Measurements from ENCODE around the gene ITPRIPL1. TPM values are rescaled to one million over a fixed set of nuclear protein-coding genes. Genes with fewer than 3 reads are reported as not detected.

ITPRIPL1 gene
- polyA plus RNA-seq, 1 of the 3 experiments (the other 2 are of a cell fraction), result 5.0 TPM

GRCh38 chr2:96315005-96315399 lies 10.1 kb upstream of the ITPRIPL1 start:
- no peaks in the 10 kb centered on the region for H3K27me3 ChIP-seq (ENCODE audit: insufficient read depth)
- H3K9me2 ChIP-seq, result no peaks in the 10 kb centered on the region
- peak overlapping the region in 1 of 2 experiments; percentile 86; a peak in 2 of 4 replicates for H3K27ac ChIP-seq (ENCODE audit: low read depth in 2 of 2, low read length in 1 of 2)
- H3K9ac ChIP-seq, result no peak overlapping the region
- TF ChIP-seq RCOR1 (IDR thresholded peaks at IDR 0.05; ENCODE audit: low read length), result no peak
- TF ChIP-seq FOXJ3 (CRISPR knock-in tag; IDR thresholded peaks at IDR 0.05), result no peak
- TF ChIP-seq, protein P1, sequence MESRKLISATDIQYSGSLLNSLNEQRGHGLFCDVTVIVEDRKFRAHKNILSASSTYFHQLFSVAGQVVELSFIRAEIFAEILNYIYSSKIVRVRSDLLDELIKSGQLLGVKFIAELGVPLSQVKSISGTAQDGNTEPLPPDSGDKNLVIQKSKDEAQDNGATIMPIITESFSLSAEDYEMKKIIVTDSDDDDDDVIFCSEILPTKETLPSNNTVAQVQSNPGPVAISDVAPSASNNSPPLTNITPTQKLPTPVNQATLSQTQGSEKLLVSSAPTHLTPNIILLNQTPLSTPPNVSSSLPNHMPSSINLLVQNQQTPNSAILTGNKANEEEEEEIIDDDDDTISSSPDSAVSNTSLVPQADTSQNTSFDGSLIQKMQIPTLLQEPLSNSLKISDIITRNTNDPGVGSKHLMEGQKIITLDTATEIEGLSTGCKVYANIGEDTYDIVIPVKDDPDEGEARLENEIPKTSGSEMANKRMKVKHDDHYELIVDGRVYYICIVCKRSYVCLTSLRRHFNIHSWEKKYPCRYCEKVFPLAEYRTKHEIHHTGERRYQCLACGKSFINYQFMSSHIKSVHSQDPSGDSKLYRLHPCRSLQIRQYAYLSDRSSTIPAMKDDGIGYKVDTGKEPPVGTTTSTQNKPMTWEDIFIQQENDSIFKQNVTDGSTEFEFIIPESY (IDR thresholded peaks at IDR 0.05; ENCODE audit: borderline replicate concordance, low read depth), result no peak
- TF ChIP-seq ELF1 (IDR thresholded peaks at IDR 0.05), result no peak
- no peak for TF ChIP-seq TAF1 (IDR thresholded peaks at IDR 0.05; ENCODE audit: borderline replicate concordance, low read depth, low read length)
- TF ChIP-seq TEAD4 (IDR thresholded peaks at IDR 0.05; ENCODE audit: borderline replicate concordance, insufficient read depth), result no peak
- no peak for TF ChIP-seq SMC3 (IDR thresholded peaks at IDR 0.05; ENCODE audit: low read depth, low read length)
- no peak for TF ChIP-seq YY1 (IDR thresholded peaks at IDR 0.05; ENCODE audit: low read depth)
- TF ChIP-seq, protein P2, sequence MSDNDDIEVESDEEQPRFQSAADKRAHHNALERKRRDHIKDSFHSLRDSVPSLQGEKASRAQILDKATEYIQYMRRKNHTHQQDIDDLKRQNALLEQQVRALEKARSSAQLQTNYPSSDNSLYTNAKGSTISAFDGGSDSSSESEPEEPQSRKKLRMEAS (IDR thresholded peaks at IDR 0.05; ENCODE audit: low read depth), result no peak
- TF ChIP-seq GABPA (IDR thresholded peaks at IDR 0.05; ENCODE audit: low read depth), result no peak
- no peak for TF ChIP-seq POLR2AphosphoS5 (IDR thresholded peaks at IDR 0.05; ENCODE audit: low read depth, low read length)
- TF ChIP-seq RXRA (IDR thresholded peaks at IDR 0.05; ENCODE audit: borderline replicate concordance, low read depth), result no peak
- TF ChIP-seq GATA2 (CRISPR knock-in tag; IDR thresholded peaks at IDR 0.05), result no peak
- TF ChIP-seq, protein P3, sequence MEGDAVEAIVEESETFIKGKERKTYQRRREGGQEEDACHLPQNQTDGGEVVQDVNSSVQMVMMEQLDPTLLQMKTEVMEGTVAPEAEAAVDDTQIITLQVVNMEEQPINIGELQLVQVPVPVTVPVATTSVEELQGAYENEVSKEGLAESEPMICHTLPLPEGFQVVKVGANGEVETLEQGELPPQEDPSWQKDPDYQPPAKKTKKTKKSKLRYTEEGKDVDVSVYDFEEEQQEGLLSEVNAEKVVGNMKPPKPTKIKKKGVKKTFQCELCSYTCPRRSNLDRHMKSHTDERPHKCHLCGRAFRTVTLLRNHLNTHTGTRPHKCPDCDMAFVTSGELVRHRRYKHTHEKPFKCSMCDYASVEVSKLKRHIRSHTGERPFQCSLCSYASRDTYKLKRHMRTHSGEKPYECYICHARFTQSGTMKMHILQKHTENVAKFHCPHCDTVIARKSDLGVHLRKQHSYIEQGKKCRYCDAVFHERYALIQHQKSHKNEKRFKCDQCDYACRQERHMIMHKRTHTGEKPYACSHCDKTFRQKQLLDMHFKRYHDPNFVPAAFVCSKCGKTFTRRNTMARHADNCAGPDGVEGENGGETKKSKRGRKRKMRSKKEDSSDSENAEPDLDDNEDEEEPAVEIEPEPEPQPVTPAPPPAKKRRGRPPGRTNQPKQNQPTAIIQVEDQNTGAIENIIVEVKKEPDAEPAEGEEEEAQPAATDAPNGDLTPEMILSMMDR (IDR thresholded peaks at IDR 0.05), result no peak
- TF ChIP-seq TCF12 (IDR thresholded peaks at IDR 0.05), result no peak
- TF ChIP-seq RAD21 (IDR thresholded peaks at IDR 0.05; ENCODE audit: low read length), result no peak
- no peak for TF ChIP-seq FOXM1 (IDR thresholded peaks at IDR 0.05; ENCODE audit: low read depth)
- no peak for TF ChIP-seq JUND (IDR thresholded peaks at IDR 0.05)
- no peak overlapping the region for H2AFZ ChIP-seq (ENCODE audit: low read depth)
- H3K4me1 ChIP-seq (ENCODE audit: control insufficient read depth in 1 of 2, insufficient read depth in 2 of 2, low read depth in 1 of 2, low read length in 1 of 2), result peaks cover 0 to 13% of the 10 kb centered on the region in 2 experiments; a peak in 2 of 4 replicates
- WGBS (ENCODE audit: low lambda C conversion rate), result 65% methylated on average over 3 of the region's 3 CpGs
- DNase-seq, result no peak
- POLR2A ChIA-PET, result no interaction called here
- CTCF ChIA-PET, result interaction anchor here (1.6 kb wide), 1 partner anchor 10 kb away, joined by 5 read pairs; the partner anchor contains the start of gene ITPRIPL1
- no peaks in the 10 kb centered on the region for H3K9me3 ChIP-seq
- H3K36me3 ChIP-seq (replicated peaks in 1 of 2; ENCODE audit: control insufficient read depth in 1 of 2, insufficient read depth in 2 of 2, low read length in 1 of 2), result no peaks in the 10 kb centered on the region
- no peak overlapping the region for H3K4me3 ChIP-seq (ENCODE audit: low read depth in 2 of 2, low read length in 1 of 2)
- peak overlapping the region; percentile 48 for H3K4me2 ChIP-seq
- peaks cover 14% of the 10 kb centered on the region for H3F3A ChIP-seq (replicated peaks; ENCODE audit: insufficient read depth)
- no peaks in the 10 kb centered on the region for H4K20me1 ChIP-seq (ENCODE audit: insufficient read depth)
- no peaks in the 10 kb centered on the region for H3K79me2 ChIP-seq (ENCODE audit: insufficient read depth)
